Stimulated activated CD8-positive, alpha-beta memory T cell treated with anti-CD3 and anti-CD28 coated beads, Interleukin-15, amount 100 ng/mL, for 48 hours (primary cell): Measurements from ENCODE around the gene TMTC1.

Experiments used
- DNase-seq, 2 donors: peaks; one replicate each; pipeline ENCODE4 v3.0.0-alpha.2; 2020; ENCODE audit warnings: low read depth in 2 of 2

TMTC1 gene

GRCh38 chr12:29711381-29711780, 72.4 kb downstream of the TMTC1 start:
- DNase-seq: no peak

- no peak for DNase-seq
These were observed 73.6 kb downstream of the TMTC1 start for GRCh38 chr12:29710104-29710503.

- no peak for DNase-seq
These were observed 74.2 kb downstream of the TMTC1 start for GRCh38 chr12:29709496-29710040.

GRCh38 chr12:29709054-29709453, 74.7 kb downstream of the TMTC1 start:
- DNase-seq: no peak

- no peak for DNase-seq
These were observed 75.9 kb downstream of the TMTC1 start for GRCh38 chr12:29707846-29708245.

GRCh38 chr12:29706311-29706710, 77.4 kb downstream of the TMTC1 start:
- DNase-seq: no peak

GRCh38 chr12:29703528-29703927, 80.2 kb downstream of the TMTC1 start:
- DNase-seq: no peak

- no peak for DNase-seq
These were observed 80.8 kb downstream of the TMTC1 start for GRCh38 chr12:29702972-29703371.

- no peak for DNase-seq
These were observed 81.5 kb downstream of the TMTC1 start for GRCh38 chr12:29702222-29702621.

GRCh38 chr12:29700761-29701481, 82.8 kb downstream of the TMTC1 start:
- no peak for DNase-seq

- no peak for DNase-seq
These were observed 85.0 kb downstream of the TMTC1 start for GRCh38 chr12:29698756-29699155.

- no peak for DNase-seq
These were observed 87.9 kb downstream of the TMTC1 start for GRCh38 chr12:29695800-29696199.

GRCh38 chr12:29695026-29695425, 88.7 kb downstream of the TMTC1 start:
- no peak for DNase-seq

- DNase-seq: no peak
These were observed 89.7 kb downstream of the TMTC1 start for GRCh38 chr12:29694002-29694401.

- DNase-seq: no peak
These were observed 91.5 kb downstream of the TMTC1 start for GRCh38 chr12:29692237-29692636.

- no peak for DNase-seq
These were observed 92.4 kb downstream of the TMTC1 start for GRCh38 chr12:29691161-29691854.

GRCh38 chr12:29690728-29691127, 93.0 kb downstream of the TMTC1 start:
- no peak for DNase-seq

- DNase-seq: no peak
These were observed 94.8 kb downstream of the TMTC1 start for GRCh38 chr12:29688914-29689313.

GRCh38 chr12:29682088-29682487, 101.7 kb downstream of the TMTC1 start:
- DNase-seq: no peak

- no peak for DNase-seq
These were observed 102.4 kb downstream of the TMTC1 start for GRCh38 chr12:29681370-29681769.

- no peak for DNase-seq
These were observed 107.1 kb downstream of the TMTC1 start for GRCh38 chr12:29676676-29677075.

GRCh38 chr12:29674463-29674862, 109.3 kb downstream of the TMTC1 start:
- no peak for DNase-seq

GRCh38 chr12:29673346-29673745, 110.4 kb downstream of the TMTC1 start:
- no peak for DNase-seq
